Retinal pigment epithelial cell (primary cell): ENCODE results near the gene PEF1.
A peak's percentile ranks its signal among the peaks of the same experiment; 100 is the strongest.

Source experiments
- DNase-seq: peaks from one replicate; pipeline ENCODE4 v3.0.0-alpha.2; 2010; ENCODE audit warnings: low read depth
- H3K4me3 ChIP-seq: 2 replicates; pipeline ENCODE4 v1.5.1; 2011; ENCODE audit warnings: mild to moderate bottlenecking, low read length, control low read depth, moderate library complexity
- TF ChIP-seq, protein P1 (sequence below): conservative IDR thresholded peaks from 2 replicates; pipeline ENCODE4 v1.5.1; 2011; ENCODE audit warnings: low read depth, low read length, control low read depth, inconsistent platforms

PEF1 gene

DNA sequence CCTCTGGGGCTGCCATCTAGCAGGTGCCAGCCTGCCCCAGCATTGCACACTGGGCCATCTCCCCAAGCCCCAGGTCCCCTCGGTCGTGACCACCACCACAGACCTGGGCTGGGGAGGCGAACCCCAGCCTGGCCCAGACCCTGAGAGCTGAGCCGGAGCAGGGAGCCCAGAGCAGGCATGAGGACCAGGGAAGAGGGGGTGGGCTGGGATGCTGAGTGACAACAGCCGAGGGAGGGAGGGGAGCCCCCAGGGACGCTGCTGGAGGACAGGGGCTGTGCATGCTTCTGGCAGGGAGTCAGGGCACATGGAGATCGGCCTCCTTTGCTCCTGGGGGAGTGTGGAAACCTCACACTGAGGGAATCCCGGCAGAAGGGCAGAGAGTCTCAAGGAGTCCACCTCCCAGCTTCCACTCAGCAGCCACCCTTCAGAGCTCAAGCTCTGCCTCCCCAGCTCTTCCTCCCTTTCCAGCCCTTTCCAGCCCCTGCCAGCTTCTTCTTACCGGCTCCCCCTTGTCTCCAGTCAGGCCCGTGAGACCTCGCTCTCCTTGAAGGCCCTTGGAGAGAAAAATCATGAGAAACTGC lies 23.7 kb upstream of the PEF1 start:
- DNase-seq, result no peak
- TF ChIP-seq, protein P1, sequence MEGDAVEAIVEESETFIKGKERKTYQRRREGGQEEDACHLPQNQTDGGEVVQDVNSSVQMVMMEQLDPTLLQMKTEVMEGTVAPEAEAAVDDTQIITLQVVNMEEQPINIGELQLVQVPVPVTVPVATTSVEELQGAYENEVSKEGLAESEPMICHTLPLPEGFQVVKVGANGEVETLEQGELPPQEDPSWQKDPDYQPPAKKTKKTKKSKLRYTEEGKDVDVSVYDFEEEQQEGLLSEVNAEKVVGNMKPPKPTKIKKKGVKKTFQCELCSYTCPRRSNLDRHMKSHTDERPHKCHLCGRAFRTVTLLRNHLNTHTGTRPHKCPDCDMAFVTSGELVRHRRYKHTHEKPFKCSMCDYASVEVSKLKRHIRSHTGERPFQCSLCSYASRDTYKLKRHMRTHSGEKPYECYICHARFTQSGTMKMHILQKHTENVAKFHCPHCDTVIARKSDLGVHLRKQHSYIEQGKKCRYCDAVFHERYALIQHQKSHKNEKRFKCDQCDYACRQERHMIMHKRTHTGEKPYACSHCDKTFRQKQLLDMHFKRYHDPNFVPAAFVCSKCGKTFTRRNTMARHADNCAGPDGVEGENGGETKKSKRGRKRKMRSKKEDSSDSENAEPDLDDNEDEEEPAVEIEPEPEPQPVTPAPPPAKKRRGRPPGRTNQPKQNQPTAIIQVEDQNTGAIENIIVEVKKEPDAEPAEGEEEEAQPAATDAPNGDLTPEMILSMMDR, result no peak
- no peak overlapping the region for H3K4me3 ChIP-seq

DNA sequence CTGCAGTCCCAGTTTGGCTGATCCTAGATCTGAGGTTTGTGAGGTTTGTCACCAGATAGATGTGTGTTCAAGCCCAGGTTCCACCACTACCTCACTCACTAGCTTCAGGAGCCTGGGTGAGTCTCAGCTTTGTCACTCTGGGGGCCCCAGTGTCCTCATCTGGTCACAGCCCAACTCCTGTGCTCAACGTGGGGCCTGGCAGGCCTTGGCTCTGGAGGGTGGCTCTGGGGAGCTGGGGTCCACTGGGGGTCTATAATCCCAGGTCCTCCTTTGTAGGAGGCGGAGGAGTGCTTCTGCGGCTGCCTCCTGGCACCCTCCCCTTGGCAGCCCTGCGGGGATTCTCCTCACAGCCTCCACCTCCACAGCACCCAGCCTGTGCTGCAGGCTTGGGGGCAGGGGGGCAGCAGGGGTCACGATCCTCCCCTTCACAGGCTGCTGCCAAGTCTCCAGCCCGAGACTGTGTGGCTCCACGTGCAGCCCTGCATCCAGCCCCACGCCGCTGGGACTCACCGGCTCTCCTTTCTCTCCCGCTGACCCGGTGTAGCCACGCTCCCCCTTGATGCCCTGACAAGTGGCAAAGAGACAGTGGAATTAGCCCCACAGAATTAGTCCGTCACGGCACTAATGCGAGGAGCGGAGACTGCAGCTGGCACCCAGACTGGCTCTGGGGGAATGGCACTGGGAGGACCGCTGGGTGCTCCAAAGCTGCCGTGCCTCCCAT lies 22.5 kb upstream of the PEF1 start:
- DNase-seq, result no peak
- H3K4me3 ChIP-seq, result no peak overlapping the region
- TF ChIP-seq, protein P1, result no peak

DNA sequence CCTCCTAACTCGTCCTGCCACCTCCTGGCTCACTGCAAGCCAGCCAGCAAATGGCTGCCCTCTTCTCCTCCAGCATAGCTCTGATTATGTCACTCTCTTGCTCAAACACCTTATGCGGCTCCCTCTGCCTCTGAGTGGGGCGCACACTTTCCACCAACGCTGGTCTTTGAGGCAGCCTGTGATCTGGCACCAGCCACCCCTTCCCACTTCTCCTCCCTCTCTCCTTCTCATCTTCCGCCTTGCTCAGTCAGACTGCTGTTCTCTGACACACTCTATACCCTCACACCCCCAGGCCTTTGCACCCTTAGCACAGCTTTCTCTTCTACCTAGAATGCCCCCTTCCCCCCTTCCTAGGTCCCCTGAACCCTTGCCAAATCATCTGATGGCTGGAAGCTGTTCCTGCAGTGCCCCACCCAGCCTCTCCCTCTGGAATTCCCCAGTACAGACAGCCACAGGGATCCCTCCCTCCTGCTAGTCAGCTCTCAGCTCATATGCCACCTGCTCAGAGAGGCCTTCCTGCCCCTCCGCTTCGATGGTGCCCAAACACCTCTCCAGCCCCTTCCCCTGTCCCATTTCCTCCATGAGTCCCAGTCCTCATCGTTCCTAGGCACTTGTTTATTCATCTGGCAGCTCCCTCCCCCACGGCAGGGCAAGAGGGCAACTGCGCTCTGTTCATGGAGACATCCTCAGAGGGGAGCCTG lies 21.7 kb upstream of the PEF1 start:
- TF ChIP-seq, protein P1, result peak; percentile 12

DNA sequence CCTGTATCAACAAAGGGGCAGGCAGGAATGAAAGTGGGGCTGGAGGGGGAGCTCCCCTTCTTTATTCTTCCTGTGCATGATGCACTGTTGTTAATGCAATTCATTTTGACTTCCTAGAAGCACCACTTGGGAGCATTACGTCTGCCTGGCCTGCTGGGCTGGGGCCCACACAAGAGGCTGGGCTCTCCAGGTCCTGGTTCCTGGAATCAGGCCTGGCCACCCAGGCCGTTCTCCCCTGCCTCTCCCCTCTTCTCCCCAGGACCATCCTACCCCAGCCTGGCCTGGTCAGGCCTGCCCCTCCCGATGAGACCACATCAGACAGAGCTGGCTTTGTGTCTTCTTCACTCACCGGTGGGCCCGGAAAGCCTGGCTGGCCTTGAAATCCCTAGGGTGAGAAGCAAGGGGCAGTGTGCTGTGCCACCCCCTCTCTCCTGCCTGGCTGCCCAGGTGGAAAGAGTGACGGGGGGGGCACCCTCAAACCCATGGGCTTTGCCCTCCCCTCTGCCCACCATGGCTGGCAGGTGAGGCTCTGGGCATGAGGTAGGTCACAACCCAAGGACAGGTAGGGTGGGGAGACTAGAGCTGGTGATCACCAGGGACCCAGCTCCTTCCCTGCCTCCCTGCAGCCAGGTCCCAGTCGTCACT lies 20.7 kb upstream of the PEF1 start:
- no peak for DNase-seq
- H3K4me3 ChIP-seq, result no peak overlapping the region
- TF ChIP-seq, protein P1, result no peak

More for the DNA sequence above, 21.7 kb upstream of the PEF1 start:
- H3K4me3 ChIP-seq, result no peak overlapping the region
- peak; percentile 62 for DNase-seq

DNA sequence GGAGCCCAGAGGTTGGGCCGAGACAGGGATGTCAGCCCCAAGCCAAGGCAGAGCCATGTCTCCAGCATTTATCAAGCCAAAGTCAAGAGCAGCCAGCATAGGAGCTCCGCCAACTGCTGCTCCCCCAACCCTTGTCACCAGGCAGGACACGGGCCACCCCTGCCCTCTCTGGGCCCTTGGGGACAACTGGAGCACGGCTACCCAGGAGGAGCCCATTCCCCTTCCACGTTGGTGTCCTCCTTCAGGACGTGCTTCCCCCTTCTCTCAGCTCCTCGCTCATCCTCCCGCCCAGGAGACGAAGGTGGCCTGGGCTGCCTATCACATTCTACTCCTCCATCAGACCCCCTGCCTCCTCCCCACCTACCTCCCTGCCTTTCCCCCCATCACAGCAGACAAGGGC lies 19.9 kb upstream of the PEF1 start:
- DNase-seq, result no peak
- TF ChIP-seq, protein P1, result no peak
- no peak overlapping the region for H3K4me3 ChIP-seq

DNA sequence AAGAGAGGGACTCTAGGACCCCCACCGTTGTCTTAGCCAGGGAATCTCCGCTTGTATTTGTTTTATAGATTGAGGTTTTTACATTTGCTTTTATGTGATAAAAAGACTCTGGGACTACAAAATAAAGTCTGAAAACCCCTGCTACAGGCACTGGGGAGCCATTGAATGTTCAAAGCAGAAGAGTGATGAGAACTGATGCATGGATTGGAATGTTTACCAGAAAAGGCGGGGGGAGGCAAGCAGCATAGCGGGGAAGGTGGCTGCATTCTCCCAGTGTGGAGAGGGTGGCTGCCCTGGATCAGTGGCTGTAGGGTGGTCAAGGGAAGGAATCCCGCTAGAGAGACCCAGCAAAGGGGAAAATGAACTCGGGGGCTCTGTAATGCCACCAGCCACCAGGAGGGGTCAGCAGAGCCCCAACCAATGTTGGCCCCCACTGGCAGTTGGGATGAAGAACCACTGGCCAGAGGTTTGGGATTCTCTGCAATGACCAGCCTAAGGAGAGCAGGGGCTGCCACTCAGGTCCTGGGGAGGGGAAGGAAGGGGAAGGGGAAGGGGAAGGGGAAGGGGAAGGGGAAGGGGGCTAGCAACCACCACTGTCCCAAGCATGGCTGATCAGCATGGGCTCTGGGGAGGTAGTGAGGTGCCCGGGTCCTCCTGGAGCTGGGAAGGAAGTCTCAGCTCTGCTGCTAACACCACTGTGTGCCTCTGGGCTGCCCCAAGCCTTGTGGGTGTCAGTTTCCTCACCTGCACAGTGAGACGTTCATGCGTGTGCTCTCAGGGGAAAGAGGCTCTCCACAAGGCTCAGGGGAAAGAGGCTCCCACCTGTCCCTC lies 19.2 kb upstream of the PEF1 start:
- no peak for DNase-seq
- H3K4me3 ChIP-seq, result no peak overlapping the region
- TF ChIP-seq, protein P1, result peak; percentile 95
